GM18519 (cell line): ENCODE data around the gene PRUNE2.
A peak's percentile ranks its signal among the peaks of the same experiment; 100 is the strongest.
"Not testable (repeated sequence)": the region's sequence is repeated elsewhere in the genome, so short reads cannot be mapped to it uniquely, and the experiment has no call there.

ENCODE experiments used
- ATAC-seq: cut with Tn5 transposase; IDR thresholded peaks from one replicate; pipeline ENCODE4 v1.9.1; 2021; ENCODE audit warnings: mild to moderate bottlenecking, moderate library complexity; ENCODE audit not compliant: unreplicated experiment, low FRiP score

Gene PRUNE2

GRCh38 chr9:76905791-76906646 is at the start of gene PRUNE2:
Gene PRUNE2 (minus strand): TSS chr9:76906114. CDS start chr9:76905963, 151 bp downstream.
- peak; percentile 73 for ATAC-seq

DNA sequence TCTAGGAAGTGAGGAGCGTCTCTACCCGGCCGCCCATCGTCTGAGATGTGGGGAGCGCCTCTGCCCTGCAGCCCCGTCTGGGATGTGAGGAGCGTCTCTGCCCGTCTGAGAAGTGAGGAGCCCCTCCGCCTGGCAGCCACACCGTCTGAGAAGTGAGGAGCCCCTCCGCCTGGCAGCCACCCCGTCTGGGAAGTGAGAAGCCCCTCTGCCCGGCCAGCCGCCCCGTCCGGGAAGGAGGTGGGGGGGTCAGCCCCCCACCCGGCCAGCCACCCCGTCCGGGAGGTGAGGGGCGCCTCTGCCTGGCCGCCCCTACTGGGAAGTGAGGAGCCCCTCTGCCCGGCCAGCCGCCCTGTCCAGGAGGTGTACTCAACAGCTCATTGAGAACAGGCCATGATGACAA is 49.5 kb upstream of the PRUNE2 start:
- ATAC-seq = not testable (repeated sequence)

DNA sequence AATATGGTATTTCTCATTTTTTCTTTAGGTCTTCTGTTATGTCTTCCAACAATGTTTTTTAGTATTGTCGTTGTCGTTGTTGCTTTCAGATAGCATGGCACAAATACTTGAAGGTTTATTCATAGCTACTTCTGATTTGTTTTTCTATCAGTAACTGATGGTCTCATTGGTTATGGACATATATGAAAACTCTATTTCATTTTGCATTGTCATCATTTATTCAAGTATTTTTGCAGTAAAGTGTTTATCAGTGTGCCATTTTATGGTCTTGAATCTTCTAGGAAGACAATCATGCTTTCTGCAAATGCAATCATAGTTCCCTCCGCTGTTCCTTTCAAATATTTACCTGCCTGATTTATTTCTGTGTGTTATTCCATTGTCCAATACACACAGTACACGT is 44.0 kb upstream of the PRUNE2 start:
- ATAC-seq = no peak

- ATAC-seq = no peak
These were observed 38.1 kb upstream of the PRUNE2 start for GRCh38 chr9:76944011-76944410.

DNA sequence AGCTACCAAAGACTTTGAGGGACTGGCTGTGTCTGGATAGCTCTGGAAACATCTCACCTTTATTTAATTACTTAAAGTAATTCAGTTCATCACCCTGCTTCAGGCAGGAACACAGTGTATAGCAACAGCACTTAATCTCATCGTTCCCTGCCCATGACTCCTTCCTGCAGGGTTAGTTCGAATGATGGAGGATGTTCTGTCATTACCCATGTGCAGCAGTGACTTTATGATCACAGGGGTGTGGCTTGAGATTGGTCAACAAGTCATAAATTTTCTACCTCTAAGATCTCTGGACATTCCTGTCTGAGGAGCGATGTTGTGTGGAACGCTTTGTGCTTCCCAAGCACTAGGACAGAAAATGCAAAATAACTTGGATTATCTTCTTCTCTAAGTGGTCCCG is 37.1 kb upstream of the PRUNE2 start:
- ATAC-seq = no peak

GRCh38 chr9:76932757-76933156 is 26.8 kb upstream of the PRUNE2 start:
- ATAC-seq = no peak

DNA sequence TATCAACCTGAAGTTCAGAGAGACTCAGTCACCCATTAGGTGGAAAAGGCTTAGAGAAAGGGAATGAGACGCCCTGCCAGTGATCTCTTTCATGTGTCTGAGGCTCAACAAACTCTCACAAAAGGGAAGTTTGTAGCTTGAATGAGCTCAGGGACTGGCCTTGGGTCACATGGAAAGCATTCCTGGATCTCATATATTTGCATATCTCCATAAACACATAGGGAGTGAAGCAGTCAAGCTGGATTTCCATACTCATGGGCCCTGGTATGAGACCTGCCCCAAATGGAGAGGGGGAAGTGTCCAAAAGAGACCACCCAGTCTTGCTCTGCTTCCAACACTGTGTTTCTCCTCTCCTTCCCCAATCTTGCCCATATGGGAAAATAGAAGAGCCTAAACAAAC is 26.4 kb upstream of the PRUNE2 start:
- ATAC-seq = no peak

DNA sequence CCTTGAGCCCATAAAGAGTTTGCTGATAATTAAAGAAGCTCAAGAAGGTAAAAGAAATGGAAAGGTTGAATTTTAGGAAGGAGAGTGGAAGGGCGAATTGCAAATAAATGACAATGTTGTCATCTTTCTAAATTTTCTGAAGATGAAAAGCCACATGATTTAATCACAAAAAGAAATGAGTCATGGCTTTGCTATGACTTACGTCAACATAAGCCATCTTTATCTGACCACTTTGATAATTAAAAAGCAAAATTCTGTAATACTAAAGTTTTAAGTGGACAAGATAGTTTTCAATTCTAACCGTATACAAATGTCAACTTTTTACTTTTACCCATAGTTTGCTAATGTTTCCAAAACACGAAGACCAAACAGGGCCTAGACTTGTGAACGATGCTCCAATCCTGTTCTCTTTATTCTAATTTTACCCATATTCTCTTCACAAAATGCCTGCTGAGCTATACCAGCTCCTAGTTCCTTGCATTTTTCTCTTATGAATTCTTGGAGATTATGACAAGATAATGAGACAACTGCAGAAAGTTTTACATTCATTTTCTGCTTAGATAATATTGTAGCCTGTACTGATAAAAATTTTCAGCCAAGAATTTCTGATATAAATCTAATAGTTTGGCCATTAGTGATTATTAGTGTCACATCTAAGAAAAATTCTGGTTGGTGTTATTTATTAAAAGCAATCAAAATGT is 21.8 kb upstream of the PRUNE2 start:
- ATAC-seq = no peak

DNA sequence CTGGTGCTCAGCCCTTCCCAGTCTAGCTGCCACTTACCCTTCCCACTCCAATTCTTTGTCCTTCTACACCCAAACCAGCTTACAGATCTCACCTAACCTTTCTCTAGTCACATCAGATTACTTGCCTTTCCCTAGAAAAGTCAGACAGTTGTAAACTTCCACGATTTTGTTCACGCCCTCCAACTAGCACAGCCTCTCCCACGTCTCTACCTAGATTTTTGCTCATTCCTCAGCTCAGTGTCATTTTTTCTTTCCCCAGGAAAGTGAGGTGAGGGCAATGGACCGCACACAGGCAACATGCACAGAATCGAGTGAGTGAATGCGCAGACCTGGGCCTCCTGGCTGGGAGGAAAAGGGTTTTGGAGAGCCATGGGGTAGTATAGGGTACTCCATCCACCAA is 20.9 kb upstream of the PRUNE2 start:
- ATAC-seq = no peak

- no peak for ATAC-seq
These were observed 20.4 kb upstream of the PRUNE2 start for GRCh38 chr9:76926324-76926741.

DNA sequence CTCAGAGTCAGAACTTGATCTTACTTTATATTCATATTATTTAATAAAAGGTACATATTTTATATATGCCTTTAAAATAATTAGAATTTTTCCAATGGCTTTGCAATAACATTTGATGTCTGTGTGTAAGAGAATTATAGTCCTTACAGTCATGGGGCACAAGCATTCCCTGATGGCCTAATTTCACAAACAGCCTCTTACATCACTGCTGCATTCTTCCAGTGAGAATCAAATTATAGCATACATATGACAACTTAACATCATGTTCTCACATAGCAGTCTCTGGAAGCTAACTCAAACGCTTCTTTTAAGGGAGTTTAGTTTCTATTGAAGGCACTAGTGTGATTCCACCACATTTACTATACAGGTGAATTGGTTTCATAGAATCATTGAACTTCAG is 15.3 kb upstream of the PRUNE2 start:
- no peak for ATAC-seq

DNA sequence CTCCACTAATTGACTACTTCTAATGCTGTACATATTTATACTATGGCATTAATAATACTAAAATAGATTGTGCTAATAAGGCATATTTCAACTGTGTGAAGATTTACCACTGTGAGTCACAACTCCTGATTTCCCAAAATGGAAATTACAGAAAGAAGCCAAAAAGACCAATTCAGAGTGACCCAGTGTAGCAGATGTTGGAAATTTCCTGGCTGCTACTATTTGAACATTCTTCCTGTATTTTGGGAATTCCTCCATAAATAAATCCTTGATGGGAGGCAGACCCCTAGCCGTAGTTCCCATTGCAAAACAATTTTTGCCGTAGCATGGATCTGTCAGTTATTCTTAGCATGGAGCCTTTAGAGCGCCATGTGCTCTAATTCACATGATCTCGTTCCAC is 11.4 kb upstream of the PRUNE2 start:
- ATAC-seq = no peak

DNA sequence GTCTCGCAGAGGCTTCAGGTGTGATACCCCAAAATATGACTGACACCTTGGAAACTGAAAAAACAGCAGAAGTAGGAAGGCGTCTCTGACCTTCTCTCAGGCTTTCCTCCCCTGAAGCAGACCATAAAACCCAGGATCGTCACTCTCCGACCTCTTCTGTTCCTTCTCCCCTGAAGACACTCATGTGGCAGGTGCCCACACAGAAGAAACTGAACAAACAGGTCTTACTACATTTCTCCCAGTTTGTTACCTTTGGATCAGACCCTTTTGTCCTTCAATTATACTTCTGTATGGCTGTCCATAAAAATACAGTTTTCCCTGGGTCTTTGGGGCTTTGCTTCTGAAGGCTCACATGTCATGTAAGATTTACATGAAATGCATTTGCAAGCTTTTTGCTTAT is 10.3 kb upstream of the PRUNE2 start:
- no peak for ATAC-seq

DNA sequence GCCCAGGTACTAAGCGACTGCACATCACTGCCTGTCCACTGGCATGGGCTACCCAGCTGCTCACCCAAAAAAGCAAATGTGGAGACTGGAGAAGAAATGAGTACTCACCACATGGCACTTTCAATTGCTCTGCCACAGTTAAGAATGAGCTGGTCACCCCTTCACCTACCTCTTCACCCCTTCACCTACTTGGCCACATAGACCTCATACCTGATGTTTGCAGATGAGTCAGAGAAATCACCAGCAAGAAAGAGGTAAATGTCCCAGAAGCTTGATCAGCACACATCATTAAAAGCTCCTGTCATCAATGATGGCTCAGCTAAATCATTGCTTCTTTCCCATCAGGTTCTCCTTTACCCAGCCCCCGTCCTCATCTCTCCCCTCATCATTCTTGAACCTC is 7.6 kb upstream of the PRUNE2 start:
- no peak for ATAC-seq

GRCh38 chr9:76912636-76913275 is 6.8 kb upstream of the PRUNE2 start:
- ATAC-seq = no peak

DNA sequence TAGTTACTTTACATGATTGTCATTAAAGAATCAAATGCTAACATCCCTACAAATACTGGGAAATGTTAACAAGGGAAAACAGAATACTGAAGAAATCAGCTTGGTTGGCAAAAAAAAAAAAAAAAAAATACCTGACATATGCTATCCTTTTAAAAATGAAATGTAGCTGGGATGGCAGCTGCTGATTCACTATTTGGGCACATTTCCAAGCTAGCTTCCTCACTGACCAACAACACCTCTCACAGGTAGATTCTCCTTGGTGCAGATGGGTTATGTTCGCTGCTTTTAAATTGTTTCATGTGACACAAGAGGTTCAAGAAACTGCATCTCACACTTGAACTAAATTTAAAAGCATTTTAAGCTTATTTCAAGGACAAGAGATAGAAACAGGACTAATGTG is 6.1 kb upstream of the PRUNE2 start:
- no peak for ATAC-seq

DNA sequence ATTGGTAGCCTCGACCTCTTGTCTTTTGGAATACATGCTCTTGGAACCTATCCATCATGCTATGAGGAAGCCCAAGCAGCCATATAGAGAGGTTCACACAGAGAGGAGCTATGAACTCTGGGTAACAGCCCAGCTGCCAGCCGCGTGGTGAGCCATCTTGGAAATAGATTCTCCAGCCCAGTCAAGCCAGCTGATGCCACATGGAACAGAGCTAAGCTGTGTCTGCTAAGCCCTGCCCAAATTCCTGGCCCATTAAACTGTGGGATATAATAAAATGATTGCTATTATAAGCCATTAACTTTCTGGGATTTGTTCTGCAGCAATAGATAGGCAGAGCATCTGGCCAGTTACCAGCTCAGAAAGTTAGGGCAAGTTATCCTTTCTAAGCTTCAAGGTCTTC is 4.9 kb upstream of the PRUNE2 start:
- no peak for ATAC-seq

- no peak for ATAC-seq
These were observed 697 bp upstream of the PRUNE2 start for GRCh38 chr9:76906647-76906975.

GRCh38 chr9:76904661-76905457 is 1.1 kb downstream of the PRUNE2 start:
- no peak for ATAC-seq

DNA sequence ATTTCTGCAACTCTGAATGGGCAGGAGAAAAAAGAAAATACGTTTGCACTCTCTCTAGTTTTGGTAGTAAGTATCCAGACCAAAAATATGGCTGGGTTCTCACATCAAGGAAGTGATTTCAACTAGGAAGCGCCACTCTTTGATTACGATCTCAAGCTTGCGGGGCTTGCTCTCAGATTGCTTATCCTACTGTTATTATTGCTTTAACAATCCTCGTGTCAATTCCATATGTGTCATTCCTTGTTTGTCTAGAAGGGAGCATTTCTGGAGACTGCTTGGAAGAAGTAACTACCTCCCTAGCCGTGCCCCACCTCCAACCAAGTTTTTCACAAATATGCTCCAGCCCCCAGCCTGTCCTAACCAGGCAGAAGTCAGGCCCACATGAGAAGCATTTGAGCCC is 3.5 kb downstream of the PRUNE2 start:
- ATAC-seq = no peak

DNA sequence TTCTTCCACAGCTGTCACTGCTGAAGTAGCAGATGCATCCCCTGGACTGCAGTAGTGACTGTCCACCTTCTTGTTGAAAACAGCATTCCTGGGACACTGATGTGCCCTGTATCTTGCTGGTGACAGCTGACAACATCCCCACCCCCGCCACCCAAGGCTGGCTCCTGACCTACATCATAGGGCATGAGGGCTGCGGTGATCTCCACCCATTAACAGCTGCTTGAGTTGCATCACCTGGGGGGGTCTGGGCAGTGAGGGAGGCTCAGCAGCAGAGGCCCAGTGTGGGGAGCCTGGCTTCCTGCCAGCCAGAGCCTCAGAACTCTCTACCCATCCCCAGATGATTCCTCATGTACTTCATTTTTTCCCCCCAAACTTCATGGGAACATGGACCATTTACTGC is 4.1 kb downstream of the PRUNE2 start:
- ATAC-seq = no peak
